Measurements from ENCODE around the gene PEAK3.

DNA sequence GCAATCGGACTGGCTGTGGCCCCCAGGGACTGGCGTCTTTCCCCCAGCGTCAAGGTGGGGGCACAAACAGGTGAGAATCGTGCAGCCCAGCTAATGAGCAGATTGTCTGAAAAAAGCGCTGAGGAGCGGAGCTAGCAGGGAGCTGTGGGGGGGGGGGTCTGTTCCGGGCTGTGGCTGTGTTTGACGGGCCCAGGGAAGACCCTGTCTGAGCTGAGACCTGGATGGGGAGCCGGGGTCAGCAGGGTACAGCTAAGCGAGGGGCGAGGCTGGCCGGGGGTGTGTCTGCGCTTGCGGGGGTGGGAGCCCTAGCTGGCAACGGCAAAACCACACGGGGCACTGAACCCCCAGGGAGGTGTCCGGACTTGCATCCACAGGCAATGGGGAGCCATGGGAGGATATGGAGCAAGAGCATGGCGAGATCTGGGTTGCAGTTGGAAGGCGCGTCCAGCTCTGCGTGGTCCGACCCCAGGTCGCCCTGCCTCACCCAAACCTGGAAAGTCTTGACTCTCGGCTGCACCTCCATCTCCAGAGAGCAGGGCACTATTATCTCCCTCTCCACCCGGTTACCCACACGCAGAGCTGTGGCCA lies 21.3 kb upstream of the PEAK3 start:
- TF ChIP-seq, protein P1, sequence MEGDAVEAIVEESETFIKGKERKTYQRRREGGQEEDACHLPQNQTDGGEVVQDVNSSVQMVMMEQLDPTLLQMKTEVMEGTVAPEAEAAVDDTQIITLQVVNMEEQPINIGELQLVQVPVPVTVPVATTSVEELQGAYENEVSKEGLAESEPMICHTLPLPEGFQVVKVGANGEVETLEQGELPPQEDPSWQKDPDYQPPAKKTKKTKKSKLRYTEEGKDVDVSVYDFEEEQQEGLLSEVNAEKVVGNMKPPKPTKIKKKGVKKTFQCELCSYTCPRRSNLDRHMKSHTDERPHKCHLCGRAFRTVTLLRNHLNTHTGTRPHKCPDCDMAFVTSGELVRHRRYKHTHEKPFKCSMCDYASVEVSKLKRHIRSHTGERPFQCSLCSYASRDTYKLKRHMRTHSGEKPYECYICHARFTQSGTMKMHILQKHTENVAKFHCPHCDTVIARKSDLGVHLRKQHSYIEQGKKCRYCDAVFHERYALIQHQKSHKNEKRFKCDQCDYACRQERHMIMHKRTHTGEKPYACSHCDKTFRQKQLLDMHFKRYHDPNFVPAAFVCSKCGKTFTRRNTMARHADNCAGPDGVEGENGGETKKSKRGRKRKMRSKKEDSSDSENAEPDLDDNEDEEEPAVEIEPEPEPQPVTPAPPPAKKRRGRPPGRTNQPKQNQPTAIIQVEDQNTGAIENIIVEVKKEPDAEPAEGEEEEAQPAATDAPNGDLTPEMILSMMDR (IDR thresholded peaks at IDR 0.05), result no peak
- TF ChIP-seq POLR2A (IDR thresholded peaks at IDR 0.05), result no peak

All from thyroid gland (tissue), 4 donors.